Cardiac muscle cell (in vitro differentiated cells and primary cell): ENCODE results near the gene PDE6A. TPM values are rescaled to one million over a fixed set of nuclear protein-coding genes. Genes with fewer than 3 reads are reported as not detected.
A peak's percentile ranks its signal among the peaks of the same experiment; 100 is the strongest.

Source experiments
- DNase-seq, 2 donors: peaks; one replicate each; pipeline versions ENCODE4 v3.0.0 to v3.0.0-alpha.2; 2010 to 2017; ENCODE audit warnings: low read depth in 1 of 2, low spot score in 1 of 2
- H3K27ac ChIP-seq: fragments of 200-600 bp; sonication (generic); 2 replicates; pipeline ENCODE4 v1.5.1; 2016
- H3K27me3 ChIP-seq: fragments of 200-600 bp; sonication (generic); 2 replicates; pipeline ENCODE4 v1.6.0; 2016; ENCODE audit warnings: control low read depth
- H3K36me3 ChIP-seq: fragments of 200-600 bp; sonication (generic); 2 replicates; pipeline ENCODE4 v1.5.1; 2016; ENCODE audit warnings: control low read depth
- H3K4me1 ChIP-seq: fragments of 200-600 bp; sonication (generic); 2 replicates; pipeline ENCODE4 v1.8.1; 2017; ENCODE audit warnings: low read depth, mild to moderate bottlenecking, mixed run types
- H3K4me3 ChIP-seq: fragments of 200-600 bp; sonication (generic); 2 replicates; pipeline ENCODE4 v1.5.1; 2016; ENCODE audit warnings: mild to moderate bottlenecking
- H3K9me3 ChIP-seq: fragments of 200-600 bp; sonication (generic); 2 replicates; pipeline ENCODE4 v1.5.1; 2017; ENCODE audit warnings: low read depth, mild to moderate bottlenecking, control low read depth
- polyA plus RNA-seq: library from polyadenylated mRNA; unstranded; fragments of >200 nt; fragmentation: Nextera tagmentation; extraction: Ambion mirVana; gene quantifications from 2 replicates; pipeline ENCODE4 v1.2.1, GENCODE V29; 2016
- total RNA-seq: library from RNA; depleted of rRNA; stranded (reverse); fragments of >200 nt; gene quantifications from 2 replicates; pipeline ENCODE4 v1.2.3, GENCODE V29; 2016
- TF ChIP-seq, protein P1 (sequence below): IDR thresholded peaks from 2 replicates; pipeline ENCODE4 v1.5.1; 2012; ENCODE audit warnings: low read depth, mild to moderate bottlenecking, low read length

PDE6A gene
- total and polyA plus RNA-seq, 2 experiments from 2014 or later: not detected

DNA sequence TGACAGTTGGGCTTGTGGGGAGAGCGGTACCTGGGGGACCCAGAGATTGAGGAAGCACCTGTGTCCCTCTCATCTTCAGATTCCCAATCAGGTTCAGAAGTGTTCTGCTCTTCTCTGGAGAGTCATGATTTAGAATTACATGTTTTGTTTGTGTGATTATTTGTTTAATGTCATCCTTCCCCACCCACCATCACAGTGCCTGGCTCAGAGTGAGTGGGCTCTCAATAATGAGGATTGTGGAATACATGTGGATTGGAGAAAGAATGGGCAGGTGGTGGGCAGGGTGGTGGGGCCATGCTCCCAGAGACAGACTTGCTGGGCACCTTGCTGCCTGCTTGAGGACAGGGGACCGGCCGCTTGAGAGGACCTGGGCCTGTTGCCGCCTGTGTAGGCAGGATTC, 126.5 kb downstream of the PDE6A start:
- no peaks in the 10 kb centered on the region for H3K27me3 ChIP-seq
- no peak for DNase-seq
- H3K4me3 ChIP-seq: no peak overlapping the region
- no peaks in the 10 kb centered on the region for H3K9me3 ChIP-seq
- TF ChIP-seq, protein P1, sequence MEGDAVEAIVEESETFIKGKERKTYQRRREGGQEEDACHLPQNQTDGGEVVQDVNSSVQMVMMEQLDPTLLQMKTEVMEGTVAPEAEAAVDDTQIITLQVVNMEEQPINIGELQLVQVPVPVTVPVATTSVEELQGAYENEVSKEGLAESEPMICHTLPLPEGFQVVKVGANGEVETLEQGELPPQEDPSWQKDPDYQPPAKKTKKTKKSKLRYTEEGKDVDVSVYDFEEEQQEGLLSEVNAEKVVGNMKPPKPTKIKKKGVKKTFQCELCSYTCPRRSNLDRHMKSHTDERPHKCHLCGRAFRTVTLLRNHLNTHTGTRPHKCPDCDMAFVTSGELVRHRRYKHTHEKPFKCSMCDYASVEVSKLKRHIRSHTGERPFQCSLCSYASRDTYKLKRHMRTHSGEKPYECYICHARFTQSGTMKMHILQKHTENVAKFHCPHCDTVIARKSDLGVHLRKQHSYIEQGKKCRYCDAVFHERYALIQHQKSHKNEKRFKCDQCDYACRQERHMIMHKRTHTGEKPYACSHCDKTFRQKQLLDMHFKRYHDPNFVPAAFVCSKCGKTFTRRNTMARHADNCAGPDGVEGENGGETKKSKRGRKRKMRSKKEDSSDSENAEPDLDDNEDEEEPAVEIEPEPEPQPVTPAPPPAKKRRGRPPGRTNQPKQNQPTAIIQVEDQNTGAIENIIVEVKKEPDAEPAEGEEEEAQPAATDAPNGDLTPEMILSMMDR: no peak
- H3K36me3 ChIP-seq: no peaks in the 10 kb centered on the region
- H3K4me1 ChIP-seq: peaks cover 4% of the 10 kb centered on the region
- H3K27ac ChIP-seq: no peak overlapping the region

DNA sequence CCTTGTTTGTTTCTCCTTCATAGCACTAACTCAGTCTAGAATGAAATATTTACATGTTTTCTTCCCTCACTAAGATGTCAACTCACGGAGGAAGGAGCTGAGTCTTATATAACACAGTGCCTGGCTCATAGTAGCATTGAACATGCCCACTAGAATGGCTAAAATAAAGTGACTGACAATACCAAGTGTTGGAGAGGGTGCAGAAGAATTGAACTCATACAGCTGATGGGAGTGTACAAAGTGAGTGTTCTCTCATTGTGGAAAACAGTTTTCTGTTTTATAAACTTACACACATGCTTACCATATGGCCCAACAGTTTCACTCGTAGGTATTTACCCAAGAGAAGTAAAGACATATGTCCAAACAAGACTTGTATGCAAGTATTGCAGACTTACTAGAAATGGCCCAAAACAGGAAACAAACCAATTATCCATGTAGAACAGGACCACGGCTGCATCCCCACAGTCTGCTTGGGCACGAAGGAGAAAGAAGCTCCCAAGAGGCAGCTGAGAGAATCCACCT, 127.0 kb downstream of the PDE6A start:
- H3K9me3 ChIP-seq: no peaks in the 10 kb centered on the region
- no peaks in the 10 kb centered on the region for H3K27me3 ChIP-seq
- H3K36me3 ChIP-seq: no peaks in the 10 kb centered on the region
- TF ChIP-seq, protein P1: no peak
- H3K4me1 ChIP-seq: no peaks in the 10 kb centered on the region
- H3K27ac ChIP-seq: no peak overlapping the region
- no peak overlapping the region for H3K4me3 ChIP-seq
- no peak for DNase-seq

DNA sequence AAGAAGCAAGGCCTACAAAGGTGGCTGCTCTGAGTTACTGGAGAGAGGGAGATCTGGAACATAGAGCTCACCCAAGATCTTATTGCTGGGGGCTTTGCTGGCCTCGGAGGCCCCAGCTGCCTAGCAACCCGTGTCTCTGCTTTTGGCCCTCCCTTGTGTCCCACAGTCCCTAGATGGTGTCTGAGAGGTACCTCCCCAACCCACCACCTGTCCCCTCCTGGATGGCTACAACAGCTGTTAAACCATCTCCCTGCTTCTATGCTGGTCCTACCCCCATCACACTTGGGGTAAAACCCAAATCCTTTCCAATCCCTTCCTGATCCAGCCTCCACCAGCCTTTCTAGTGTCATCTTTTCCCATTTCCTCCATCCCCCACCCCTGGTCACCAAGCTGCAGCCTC, 127.9 kb downstream of the PDE6A start:
- no peak for DNase-seq
- TF ChIP-seq, protein P1: no peak
- no peaks in the 10 kb centered on the region for H3K4me1 ChIP-seq
- no peaks in the 10 kb centered on the region for H3K27me3 ChIP-seq
- H3K36me3 ChIP-seq: no peaks in the 10 kb centered on the region
- no peak overlapping the region for H3K27ac ChIP-seq
- H3K4me3 ChIP-seq: no peak overlapping the region
- H3K9me3 ChIP-seq: no peaks in the 10 kb centered on the region

DNA sequence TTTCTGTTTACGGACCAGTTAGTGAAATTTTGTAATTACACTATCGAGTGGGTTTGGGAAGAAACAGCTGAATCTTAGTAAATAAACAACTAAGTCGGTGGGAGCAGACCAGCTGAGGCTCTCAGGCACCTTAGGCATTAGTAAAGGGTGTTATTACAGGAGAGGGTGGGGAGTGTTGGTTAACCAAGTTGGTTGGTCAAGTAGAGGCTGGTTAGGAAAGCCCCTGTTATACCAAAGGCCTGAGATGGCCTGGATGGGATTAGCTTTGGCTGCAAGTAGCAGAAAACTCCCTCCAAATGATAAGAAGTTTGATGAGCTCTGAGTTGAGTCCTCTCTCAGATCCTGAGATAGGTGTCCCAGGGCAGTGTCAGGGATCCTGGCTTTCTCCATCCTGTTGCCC, 133.1 kb downstream of the PDE6A start:
- H3K27me3 ChIP-seq: no peaks in the 10 kb centered on the region
- no peak overlapping the region for H3K27ac ChIP-seq
- no peak overlapping the region for H3K4me3 ChIP-seq
- H3K36me3 ChIP-seq: no peaks in the 10 kb centered on the region
- no peaks in the 10 kb centered on the region for H3K9me3 ChIP-seq
- peaks cover 26% of the 10 kb centered on the region for H3K4me1 ChIP-seq
- no peak for DNase-seq
- TF ChIP-seq, protein P1: no peak

DNA sequence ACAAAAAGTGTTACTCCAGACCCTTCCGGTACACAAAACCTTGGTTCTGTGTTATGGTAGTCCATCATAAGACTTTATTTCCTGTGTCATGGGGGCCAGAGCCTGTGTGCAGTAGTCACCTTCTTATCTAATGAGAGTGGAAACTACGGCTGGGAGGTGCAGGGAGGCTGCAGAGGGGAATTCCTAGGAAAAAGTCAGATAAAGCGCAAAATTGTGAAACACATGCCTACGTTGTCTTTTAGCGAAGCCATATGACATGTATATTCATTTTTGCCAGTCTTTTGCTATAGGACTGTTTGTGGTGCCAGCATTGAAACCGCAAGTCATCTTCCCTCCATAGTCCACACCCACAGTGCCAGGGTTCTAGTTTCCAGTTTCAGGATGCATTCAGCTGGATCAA, 133.7 kb downstream of the PDE6A start:
- Histone ChIP-seq H3K36me3 (no peaks in the 10 kb centered on the region), H3K9me3 (no peaks in the 10 kb centered on the region), H3K27me3 (no peaks in the 10 kb centered on the region), H3K4me3 (no peak overlapping the region), H3K4me1 (peaks cover 31% of the 10 kb centered on the region), H3K27ac (no peak overlapping the region)
- DNase-seq: peak in 1 of 2 donors; percentile 79
- TF ChIP-seq, protein P1: no peak
